GM19467 (cell line): ENCODE data around the gene EXD3.

ENCODE experiments used
- ATAC-seq: cut with Tn5 transposase; IDR thresholded peaks from one replicate; pipeline ENCODE4 v1.9.1; 2021; ENCODE audit warnings: mild to moderate bottlenecking, moderate library complexity; ENCODE audit not compliant: unreplicated experiment

Gene EXD3

DNA sequence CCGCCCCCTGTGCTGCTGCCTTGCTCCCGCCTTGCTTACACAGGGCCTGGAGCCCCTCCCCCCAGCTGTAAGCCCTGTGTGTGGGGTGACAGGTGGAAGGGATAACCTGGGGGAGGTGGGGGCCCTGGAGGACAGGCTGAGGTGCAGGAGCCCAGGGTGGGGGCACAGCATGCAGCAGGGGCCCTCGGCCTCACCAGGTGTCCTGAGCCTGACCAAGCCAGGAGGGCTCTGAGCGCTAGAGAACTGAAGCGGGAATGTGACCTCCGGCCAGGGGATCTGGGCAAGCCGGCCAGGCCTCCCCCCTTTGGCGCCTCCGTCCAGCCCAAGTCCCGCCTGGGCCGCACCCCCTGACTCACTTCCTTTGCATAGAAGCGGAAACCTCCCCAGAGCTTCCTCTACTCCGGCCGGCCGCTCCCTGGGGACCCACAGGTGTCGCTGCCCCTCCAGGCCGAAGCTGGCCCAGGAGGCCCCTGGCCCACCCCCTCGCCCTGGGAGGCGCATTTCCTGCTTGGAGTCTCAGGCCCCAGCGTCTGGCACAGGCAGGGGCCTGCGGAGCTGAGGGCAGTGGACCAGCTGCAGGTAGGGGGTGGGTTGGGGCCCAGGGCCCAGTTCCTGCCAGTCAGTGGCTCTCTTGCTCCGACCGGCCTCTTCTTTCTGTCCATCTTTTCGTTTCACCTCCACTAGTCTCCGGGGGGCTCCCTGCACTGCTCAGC, 145.5 kb downstream of the EXD3 start, which contains the start of gene TOR4A:
TOR4A (plus strand) TSS at position 398 of the 713 bp plus-strand sequence. CDS start 964 bp downstream, outside the sequence.
- peak; percentile 57 for ATAC-seq

- ATAC-seq = no peak
Observed at GRCh38 chr9:137276473-137277328, 146.3 kb downstream of the EXD3 start.

GRCh38 chr9:137275588-137276472, 147.1 kb downstream of the EXD3 start:
- ATAC-seq = no peak

- no peak for ATAC-seq
Observed at GRCh38 chr9:137275203-137275587, 147.8 kb downstream of the EXD3 start.

- ATAC-seq = no peak
Observed at GRCh38 chr9:137273611-137274320, 149.2 kb downstream of the EXD3 start.

DNA sequence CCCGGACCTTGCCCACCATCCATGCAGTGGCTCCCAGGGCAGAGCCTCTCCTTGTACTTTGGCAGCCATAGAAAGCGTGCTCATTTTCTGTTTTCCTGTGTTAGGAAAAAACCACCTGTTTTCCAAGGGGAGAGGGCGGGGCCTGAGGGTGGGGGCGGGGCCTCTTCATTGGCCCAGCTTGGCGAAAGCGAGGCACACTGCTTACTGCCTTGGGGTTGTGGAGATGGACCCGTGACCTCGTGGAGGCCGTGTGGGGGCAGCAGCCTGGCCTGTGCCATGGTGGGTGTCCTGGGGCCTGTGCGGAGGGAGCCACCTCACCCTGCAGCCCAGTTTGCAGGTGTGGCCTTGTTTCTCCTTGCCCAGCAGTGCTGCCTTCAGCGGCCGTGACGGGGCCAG, 149.9 kb downstream of the EXD3 start:
- ATAC-seq = no peak

GRCh38 chr9:137272241-137273094, 150.5 kb downstream of the EXD3 start:
- ATAC-seq = no peak

DNA sequence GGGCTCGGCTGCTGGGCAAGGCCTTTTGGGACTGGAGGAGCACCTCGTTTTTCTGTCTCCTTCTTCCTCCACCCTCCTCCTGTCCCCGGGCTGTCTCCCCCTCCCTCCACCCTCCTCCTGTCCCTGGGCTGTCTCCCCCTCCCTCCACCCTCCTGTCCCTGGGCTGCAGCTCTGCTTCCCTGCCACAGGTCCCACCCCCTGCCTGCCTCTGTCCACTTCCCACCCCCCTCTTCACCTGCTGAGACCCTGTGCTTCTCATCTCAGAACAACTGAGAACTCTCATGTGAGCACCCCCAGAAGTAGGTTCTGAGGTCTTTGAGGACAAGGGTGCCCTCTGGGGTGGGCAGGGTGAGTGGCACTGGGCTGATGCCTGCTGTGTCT, 151.3 kb downstream of the EXD3 start:
- ATAC-seq = no peak

- ATAC-seq = no peak
Observed at GRCh38 chr9:137270929-137271695, 151.8 kb downstream of the EXD3 start.

GRCh38 chr9:137269231-137269772, 153.7 kb downstream of the EXD3 start:
- ATAC-seq = no peak

GRCh38 chr9:137268538-137269201, 154.3 kb downstream of the EXD3 start:
- no peak for ATAC-seq

DNA sequence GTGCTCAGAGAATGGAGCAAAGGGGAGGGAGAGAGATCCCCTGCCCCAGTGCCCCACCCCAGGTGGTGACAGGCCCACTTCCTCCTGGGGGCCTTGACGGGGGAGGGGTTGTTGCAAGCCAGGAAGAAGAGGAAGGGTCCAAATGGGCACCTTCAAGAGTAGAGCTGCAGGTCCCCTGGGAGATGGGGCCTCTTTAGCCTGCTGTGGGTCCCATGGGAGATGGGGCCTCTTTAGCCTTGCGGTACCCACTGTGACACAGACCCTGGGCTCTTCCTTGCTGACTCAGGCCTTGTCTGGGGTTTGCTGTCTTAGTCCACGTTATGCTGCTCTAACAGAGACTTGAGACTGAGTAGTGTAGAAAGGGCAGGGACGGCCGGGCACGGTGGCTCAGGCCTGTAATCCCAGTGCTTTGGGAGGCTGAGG, 155.0 kb downstream of the EXD3 start:
- no peak for ATAC-seq

- ATAC-seq = no peak
Observed at GRCh38 chr9:137266585-137267453, 156.1 kb downstream of the EXD3 start.

DNA sequence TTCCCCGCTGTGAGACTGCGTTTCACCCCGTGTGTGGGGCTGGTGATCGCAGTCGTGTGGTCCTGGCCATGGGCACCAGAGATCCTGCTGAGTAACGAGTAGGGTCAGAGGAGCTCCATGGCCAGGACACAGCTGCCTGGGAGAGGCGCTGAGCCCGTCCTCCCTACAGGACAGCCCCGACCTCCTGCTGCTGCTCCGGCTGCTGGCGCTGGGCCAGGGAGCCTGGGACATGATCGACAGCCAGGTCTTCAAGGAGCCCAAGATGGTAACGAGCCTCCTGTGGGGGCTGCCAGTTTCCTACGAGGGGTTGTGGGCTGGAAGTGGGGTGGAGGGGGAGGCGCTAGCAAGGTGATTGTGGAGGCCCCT, 156.8 kb downstream of the EXD3 start:
- ATAC-seq = no peak

DNA sequence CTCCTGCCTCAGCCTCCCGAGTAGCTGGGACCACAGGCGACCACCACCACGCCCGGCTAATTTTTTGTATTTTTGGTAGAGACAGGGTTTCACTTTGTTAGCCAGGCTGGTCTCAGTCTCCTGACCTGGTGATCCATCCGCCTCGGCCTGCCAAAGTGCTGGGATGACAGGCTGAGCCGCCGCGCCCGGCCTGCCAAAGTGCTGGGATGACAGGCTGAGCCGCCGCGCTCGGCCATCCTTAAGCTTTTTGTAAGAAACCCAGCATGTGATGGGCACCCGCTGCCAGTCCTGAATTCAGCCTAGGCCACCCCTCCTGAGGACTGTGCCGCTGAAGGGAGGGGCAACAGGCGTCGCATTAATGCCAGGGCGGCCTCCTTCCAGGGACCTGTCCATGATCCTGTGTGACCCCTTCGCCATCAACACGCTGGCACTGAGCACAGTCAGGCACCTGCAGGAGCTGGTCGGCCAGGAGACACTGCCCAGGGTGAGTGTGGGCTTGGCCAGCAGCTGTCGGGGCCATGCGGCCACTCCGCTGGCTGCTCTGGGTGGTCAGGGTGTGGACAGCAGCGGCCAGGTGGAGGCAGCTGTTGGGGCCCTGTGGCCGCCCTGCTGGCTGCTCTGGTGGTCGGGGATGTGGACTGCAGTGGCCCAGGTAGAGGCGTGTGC, 157.3 kb downstream of the EXD3 start:
- no peak for ATAC-seq

DNA sequence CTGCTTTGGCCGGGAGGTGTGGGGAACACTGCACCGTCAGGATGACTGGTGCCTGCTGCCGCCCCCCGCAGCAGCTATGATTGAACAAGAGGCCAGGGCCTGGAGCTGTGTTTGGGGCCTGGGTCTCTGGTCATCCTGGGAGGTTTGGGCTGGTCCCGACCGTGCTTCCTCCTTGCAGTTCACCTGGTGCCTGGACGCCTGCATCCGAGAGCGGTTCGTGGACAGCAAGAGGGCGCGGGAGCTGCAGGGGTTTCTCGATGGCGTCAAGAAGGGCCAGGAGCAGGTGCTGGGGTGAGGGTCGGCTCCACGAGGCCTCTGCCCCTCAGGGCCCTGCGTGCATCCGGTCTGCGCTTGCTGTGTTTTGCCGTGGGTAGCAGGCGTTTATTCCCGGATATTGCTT, 158.9 kb downstream of the EXD3 start:
- no peak for ATAC-seq

- no peak for ATAC-seq
Observed at GRCh38 chr9:137263506-137263905, 159.5 kb downstream of the EXD3 start.
